T-cell (primary cell): Measurements from ENCODE around the gene TWIST2. TPM values are rescaled to one million over a fixed set of nuclear protein-coding genes. Genes with fewer than 3 reads are reported as not detected.

Source experiments
- ATAC-seq, 4 experiments: fragments of 200-7000 bp in 3 of 4; fragments of 150-1000 bp in 1 of 4; cut with Tn5 transposase; replicated peaks in 1 of 4; 1 replicate in 3 of 4; 2 replicates in 1 of 4; pipeline ENCODE4 v1.10.0; 2021; ENCODE audit warnings: moderate library complexity in 3 of 4, mild to moderate bottlenecking in 2 of 4, moderate number of reproducible peaks in 1 of 4
- CTCF ChIA-PET, 2 donors: fragments of 300-600 bp; sonication (Branson Sonifier 250); formaldehyde crosslinking; loops; one replicate each; lab custom pipeline; 2022; ENCODE audit warnings: antibody characterized with exemption in 2 of 2; lab: Charles Lee
- POLR2A ChIA-PET, 2 donors: fragments of 300-600 bp; sonication (Branson Sonifier 250); formaldehyde crosslinking; loops; one replicate each; lab custom pipeline; 2022; ENCODE audit warnings: antibody characterized with exemption in 2 of 2; lab: Charles Lee
- DNase-seq, 35 experiments: peaks; one replicate each; pipeline versions ENCODE4 v3.0.0 to v3.0.0-alpha.2; 2013 to 2023
- H3K27ac ChIP-seq: one replicate; pipeline ENCODE4 v1.5.1; 2013; ENCODE audit warnings: low read length
- H3K27me3 ChIP-seq, 2 experiments: replicated peaks in 1 of 2; 1 replicate in 1 of 2; 2 replicates in 1 of 2; pipeline versions ENCODE4 v1.6.1 to v1.7.0; 2013; ENCODE audit warnings: low read length in 1 of 2, mixed read lengths in 1 of 2; ENCODE audit not compliant: control insufficient read depth in 2 of 2, insufficient read depth in 2 of 2; ENCODE audit errors: extremely low read depth in 1 of 2
- H3K36me3 ChIP-seq, 2 donors: 1 replicate in 1 of 2; 2 replicates in 1 of 2; pipeline versions ENCODE4 v1.6.1 to v1.7.0; 2013; ENCODE audit warnings: low read length in 1 of 2; ENCODE audit not compliant: control insufficient read depth in 2 of 2, insufficient read depth in 1 of 2; ENCODE audit errors: extremely low read depth in 1 of 2
- H3K4me1 ChIP-seq, 2 experiments: 1 replicate in 1 of 2; 2 replicates in 1 of 2; pipeline versions ENCODE4 v1.6.1 to v1.7.0; 2013; ENCODE audit warnings: low read length in 2 of 2, mixed read lengths in 1 of 2; ENCODE audit not compliant: insufficient read depth in 2 of 2, control insufficient read depth in 1 of 2; ENCODE audit errors: extremely low read depth in 1 of 2
- H3K4me3 ChIP-seq, 2 donors: 1 replicate in 1 of 2; 2 replicates in 1 of 2; pipeline versions ENCODE4 v1.5.1 to v1.7.0; 2013; ENCODE audit warnings: mild to moderate bottlenecking in 2 of 2, low read length in 1 of 2, moderate library complexity in 1 of 2; ENCODE audit not compliant: control insufficient read depth in 1 of 2; ENCODE audit errors: extremely low read depth in 1 of 2
- H3K9me3 ChIP-seq: 2 replicates; pipeline ENCODE4 v1.7.0; 2013
- H3K27ac Mint-ChIP-seq, 2 donors: one replicate each; pipeline ENCODE4 v1.8.0; 2020 to 2021; ENCODE audit warnings: mild to moderate bottlenecking in 2 of 2, mixed read lengths in 2 of 2
- H3K27me3 Mint-ChIP-seq, 2 donors: one replicate each; pipeline ENCODE4 v1.8.0; 2021 to 2022; ENCODE audit warnings: mixed read lengths in 2 of 2
- H3K36me3 Mint-ChIP-seq: one replicate; pipeline ENCODE4 v1.8.0; 2021; ENCODE audit warnings: mixed read lengths
- H3K4me1 Mint-ChIP-seq, 3 donors: one replicate each; pipeline ENCODE4 v1.8.0; 2020 to 2022; ENCODE audit warnings: mixed read lengths in 3 of 3, mild to moderate bottlenecking in 1 of 3
- H3K4me3 Mint-ChIP-seq, 3 donors: one replicate each; pipeline ENCODE4 v1.8.0; 2020 to 2022; ENCODE audit warnings: mild to moderate bottlenecking in 3 of 3, mixed read lengths in 3 of 3, moderate library complexity in 3 of 3
- H3K9me3 Mint-ChIP-seq, 3 donors: one replicate each; pipeline ENCODE4 v1.8.0; 2020 to 2022; ENCODE audit warnings: mixed read lengths in 3 of 3
- WGBS: methylation state at CpG from one replicate; pipeline ENCODE4 v1.1.5; 2013; ENCODE audit warnings: missing lambda C conversion rate; ENCODE audit not compliant: insufficient coverage; 5-methylcytosine and 5-hydroxymethylcytosine counted together
- total RNA-seq, 35 experiments: library from RNA in 6 of 35; stranded (reverse) in 6 of 35; fragments of 120-200 nt in 1 of 35; gene quantifications; one replicate each; pipeline versions ENCODE4 v1.2.1 to v1.2.4 and lab custom pipeline; 2013 to 2026

The TWIST2 gene
- total RNA-seq (not detected), total RNA-seq (lab: John Stamatoyannopoulos, UW) (0 to 0.08 (median 0) reads per million in 29 experiments)
- not detected for total RNA-seq (2013)

DNA sequence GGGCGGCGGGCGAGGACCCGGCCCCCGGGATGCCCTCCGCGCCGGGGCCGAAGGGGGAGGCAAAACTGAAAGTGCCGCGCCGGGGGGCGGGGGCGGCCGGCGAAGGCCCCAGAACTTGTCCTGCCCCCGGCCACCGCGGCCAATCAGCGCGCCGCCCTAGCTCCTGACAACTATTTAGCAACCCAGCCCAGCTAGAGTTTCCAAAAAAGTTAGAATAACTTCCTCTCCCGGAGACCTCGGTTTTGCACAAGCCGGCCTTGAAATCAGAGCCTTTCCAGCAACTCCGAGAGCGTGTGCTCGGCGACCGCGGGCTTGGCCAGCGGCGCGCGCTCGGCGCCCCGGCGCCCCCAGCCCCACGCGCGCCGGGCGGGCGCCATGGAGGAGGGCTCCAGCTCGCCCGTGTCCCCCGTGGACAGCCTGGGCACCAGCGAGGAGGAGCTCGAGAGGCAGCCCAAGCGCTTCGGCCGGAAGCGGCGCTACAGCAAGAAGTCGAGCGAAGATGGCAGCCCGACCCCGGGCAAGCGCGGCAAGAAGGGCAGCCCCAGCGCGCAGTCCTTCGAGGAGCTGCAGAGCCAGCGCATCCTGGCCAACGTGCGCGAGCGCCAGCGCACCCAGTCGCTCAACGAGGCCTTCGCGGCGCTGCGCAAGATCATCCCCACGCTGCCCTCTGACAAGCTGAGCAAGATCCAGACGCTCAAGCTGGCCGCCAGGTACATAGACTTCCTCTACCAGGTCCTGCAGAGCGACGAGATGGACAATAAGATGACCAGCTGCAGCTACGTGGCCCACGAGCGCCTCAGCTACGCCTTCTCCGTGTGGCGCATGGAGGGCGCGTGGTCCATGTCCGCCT is at the start of gene TWIST2:
Gene TWIST2, plus strand, starts transcription at position 245 of the 850 bp plus-strand sequence. Its CDS starts 131 bp downstream, at position 376.
- Mint-ChIP-seq H3K27ac (no peak within 1 kb of the TSS), H3K27me3 (peaks cover 46 to 54% of the 10 kb centered on the region in 2 donors), H3K4me3 (no peak within 1 kb of the TSS), H3K36me3 (no peaks in the 10 kb centered on the region), H3K9me3 (no peaks in the 10 kb centered on the region), H3K4me1 (peaks cover 0 to 2% (median 2%) of the 10 kb centered on the region in 3 donors)
- Histone ChIP-seq H3K27me3 (peaks cover 26 to 43% of the 10 kb centered on the region in 2 experiments), H3K9me3 (no peaks in the 10 kb centered on the region), H3K4me3 (no peak within 1 kb of the TSS), H3K4me1 (peaks cover 0 to 9% of the 10 kb centered on the region in 2 experiments), H3K27ac (no peak within 1 kb of the TSS), H3K36me3 (no peaks in the 10 kb centered on the region)
- ATAC-seq, result no peak
- CTCF ChIA-PET, result no interaction called here
- POLR2A ChIA-PET, result no interaction called here
- no peak for DNase-seq
- WGBS, result 7% methylated on average over 78 of the region's 90 CpGs

DNA sequence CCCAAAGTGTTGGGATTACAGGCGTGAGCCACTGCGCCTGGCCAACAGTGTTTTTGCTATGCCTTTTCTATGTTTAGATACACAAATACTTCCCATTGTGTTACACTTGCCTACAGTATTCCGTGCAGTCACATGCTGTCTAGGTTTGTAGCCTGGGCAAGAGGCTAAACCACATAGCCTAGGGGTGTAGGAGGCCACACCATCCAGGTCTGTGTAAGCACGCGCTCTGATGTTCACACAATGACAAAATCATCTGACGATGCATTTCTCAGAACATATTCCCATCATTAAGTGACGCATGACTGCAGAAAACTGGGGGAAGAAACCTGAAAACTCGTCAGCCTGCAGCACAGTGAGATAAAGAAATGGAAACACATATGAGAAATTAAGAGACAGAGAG is 46.1 kb upstream of the TWIST2 start:
- Mint-ChIP-seq H3K9me3 (no peaks in the 10 kb centered on the region), H3K27ac (no peak overlapping the region), H3K36me3 (no peaks in the 10 kb centered on the region), H3K4me1 (no peaks in the 10 kb centered on the region), H3K27me3 (peaks cover 18 to 37% of the 10 kb centered on the region in 2 donors), H3K4me3 (no peak overlapping the region)
- CTCF ChIA-PET, result no interaction called here
- no peak for DNase-seq
- no peak overlapping the region for H3K27ac ChIP-seq
- no peak for ATAC-seq
- no peaks in the 10 kb centered on the region for H3K9me3 ChIP-seq
- H3K4me1 ChIP-seq, result no peaks in the 10 kb centered on the region
- peaks cover 0 to 18% of the 10 kb centered on the region in 2 experiments for H3K27me3 ChIP-seq
- no peaks in the 10 kb centered on the region for H3K36me3 ChIP-seq
- WGBS, result 60% methylated on average over 1 of the region's 8 CpGs
- H3K4me3 ChIP-seq, result no peak overlapping the region
- POLR2A ChIA-PET, result no interaction called here

DNA sequence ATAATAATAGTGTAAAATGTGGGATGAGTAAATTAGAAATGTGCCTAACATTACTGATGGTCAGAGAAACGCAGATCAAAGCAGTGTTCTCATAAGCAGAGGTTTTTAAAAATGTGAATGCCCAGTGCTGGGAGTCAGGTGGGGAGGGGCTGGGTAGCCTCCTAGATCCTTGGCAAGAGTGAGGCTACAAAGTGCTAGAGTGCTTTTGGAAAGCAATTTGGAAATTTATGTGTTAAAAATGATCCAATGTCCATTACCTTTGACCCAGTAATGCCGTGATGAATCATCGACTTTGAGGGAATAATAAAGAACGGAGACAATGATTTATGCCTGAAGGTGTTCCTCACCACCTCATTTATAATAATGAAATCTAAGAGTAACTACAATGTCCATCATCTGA is 44.9 kb upstream of the TWIST2 start:
- no peaks in the 10 kb centered on the region for H3K9me3 Mint-ChIP-seq
- Histone ChIP-seq H3K36me3 (no peaks in the 10 kb centered on the region), H3K9me3 (no peaks in the 10 kb centered on the region), H3K4me1 (no peaks in the 10 kb centered on the region), H3K27me3 (peaks cover 0 to 11% of the 10 kb centered on the region in 2 experiments), H3K4me3 (no peak overlapping the region), H3K27ac (no peak overlapping the region)
- no peak for DNase-seq
- peaks cover 15 to 27% of the 10 kb centered on the region in 2 donors for H3K27me3 Mint-ChIP-seq
- POLR2A ChIA-PET, result no interaction called here
- ATAC-seq, result no peak
- no peaks in the 10 kb centered on the region for H3K36me3 Mint-ChIP-seq
- no peak overlapping the region for H3K27ac Mint-ChIP-seq
- 70% methylated on average over 1 of the region's 4 CpGs for WGBS
- CTCF ChIA-PET, result no interaction called here
- H3K4me1 Mint-ChIP-seq, result no peaks in the 10 kb centered on the region
- no peak overlapping the region for H3K4me3 Mint-ChIP-seq

DNA sequence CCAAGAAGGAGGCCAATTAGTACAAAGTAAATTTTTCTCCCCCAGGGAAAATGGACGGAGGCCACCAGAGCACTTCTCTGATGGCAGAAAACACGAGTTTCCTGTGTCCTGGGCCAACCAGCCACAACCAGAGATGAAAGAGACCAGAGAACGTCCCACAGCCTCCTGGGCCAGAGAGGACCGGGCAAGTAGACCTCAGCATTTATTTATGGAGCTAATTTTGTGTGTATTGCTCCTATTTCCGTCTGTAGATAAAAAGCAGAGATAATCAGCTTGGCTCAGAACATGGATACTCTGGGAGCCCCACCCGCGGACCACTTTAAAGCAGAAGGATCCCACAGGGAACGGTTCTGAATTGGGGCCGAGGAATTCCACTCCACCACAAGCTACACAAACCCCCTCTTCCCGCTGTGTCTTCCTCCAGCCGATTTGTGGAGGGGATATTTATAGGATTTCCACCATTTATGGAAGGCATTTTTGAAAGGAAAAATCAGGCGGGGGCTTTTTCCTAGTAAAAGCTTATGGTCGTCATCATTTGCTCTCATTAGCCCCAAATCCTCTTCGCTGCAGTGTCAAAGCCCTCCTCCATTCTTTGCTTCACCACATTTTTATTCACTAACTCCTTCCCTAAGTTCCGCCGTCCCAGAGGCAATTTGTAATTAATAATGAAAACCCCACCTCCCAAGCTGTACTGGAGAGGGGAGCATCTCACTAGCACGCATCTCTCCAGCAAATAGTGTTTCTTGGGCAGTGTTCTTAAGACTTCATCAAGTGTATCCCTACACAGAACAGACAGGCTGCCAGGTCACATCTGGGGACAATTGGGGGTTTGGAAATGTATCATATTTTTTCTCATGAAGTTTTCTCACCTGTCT is 43.7 kb upstream of the TWIST2 start:
- Histone ChIP-seq H3K4me1 (no peaks in the 10 kb centered on the region), H3K36me3 (no peaks in the 10 kb centered on the region), H3K27me3 (peaks cover 0 to 11% of the 10 kb centered on the region in 2 experiments), H3K9me3 (no peaks in the 10 kb centered on the region), H3K4me3 (no peak overlapping the region), H3K27ac (no peak overlapping the region)
- WGBS, result 27% methylated on average over 2 of the region's 17 CpGs
- CTCF ChIA-PET, result no interaction called here
- Mint-ChIP-seq H3K4me3 (no peak overlapping the region), H3K4me1 (no peaks in the 10 kb centered on the region), H3K36me3 (no peaks in the 10 kb centered on the region), H3K27me3 (peaks cover 15 to 23% of the 10 kb centered on the region in 2 donors), H3K27ac (no peak overlapping the region), H3K9me3 (peaks cover 0 to 7% (median 4%) of the 10 kb centered on the region in 3 donors)
- DNase-seq (no peak), ATAC-seq (no peak)
- POLR2A ChIA-PET, result no interaction called here

DNA sequence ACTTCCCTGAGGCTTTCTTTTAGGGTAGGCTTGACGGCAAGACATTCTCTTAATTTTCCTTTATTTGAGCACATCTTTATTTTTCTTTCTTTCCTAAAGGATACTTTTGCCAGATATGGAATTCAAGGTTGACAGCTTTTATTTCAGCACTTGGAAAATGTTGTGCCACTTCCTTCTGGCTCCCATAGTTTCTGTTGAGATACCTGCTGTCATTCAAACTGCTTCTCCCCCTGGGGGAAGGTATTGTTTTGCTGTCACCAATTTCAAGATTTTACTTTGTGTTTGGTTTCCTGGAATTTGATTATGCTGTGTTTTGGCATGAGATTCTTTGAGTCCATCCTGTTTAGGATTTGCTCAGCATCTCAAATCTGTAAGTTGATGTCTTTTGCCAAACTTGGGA is 39.1 kb upstream of the TWIST2 start:
- no peaks in the 10 kb centered on the region for H3K36me3 ChIP-seq
- no CpG with 5 or more reads among the region's 1 CpG for WGBS
- Mint-ChIP-seq H3K27me3 (peaks cover 15 to 17% of the 10 kb centered on the region in 2 donors), H3K36me3 (no peaks in the 10 kb centered on the region), H3K27ac (no peak overlapping the region), H3K9me3 (peaks cover 0 to 8% (median 5%) of the 10 kb centered on the region in 3 donors), H3K4me3 (no peak overlapping the region), H3K4me1 (no peaks in the 10 kb centered on the region)
- no peak overlapping the region for H3K4me3 ChIP-seq
- POLR2A ChIA-PET, result no interaction called here
- H3K27me3 ChIP-seq, result peaks cover 0 to 10% of the 10 kb centered on the region in 2 experiments
- ATAC-seq (no peak), DNase-seq (no peak)
- CTCF ChIA-PET, result no interaction called here
- H3K4me1 ChIP-seq, result no peaks in the 10 kb centered on the region
- H3K9me3 ChIP-seq, result no peaks in the 10 kb centered on the region
- no peak overlapping the region for H3K27ac ChIP-seq

DNA sequence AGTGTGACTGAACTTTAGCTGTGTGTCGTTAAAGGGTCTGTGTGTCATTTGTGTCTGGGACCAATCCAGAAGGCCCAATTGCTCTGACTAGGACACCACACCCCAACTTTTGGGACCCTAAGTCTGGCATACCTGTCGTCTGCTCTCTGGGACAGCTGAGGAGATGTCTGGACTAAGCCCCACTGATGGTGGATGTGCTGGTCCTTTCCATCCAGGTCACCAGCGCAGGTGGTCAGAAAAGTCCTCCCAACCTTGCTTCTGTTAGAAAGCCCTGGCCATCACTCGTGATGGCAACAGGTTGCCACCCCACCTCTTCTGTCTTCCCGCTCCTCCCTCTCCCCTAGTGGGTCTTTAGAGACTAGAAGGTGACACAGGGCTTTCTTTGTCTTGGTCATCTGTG is 37.6 kb upstream of the TWIST2 start:
- no peaks in the 10 kb centered on the region for H3K4me1 Mint-ChIP-seq
- Histone ChIP-seq H3K9me3 (no peaks in the 10 kb centered on the region), H3K36me3 (no peaks in the 10 kb centered on the region), H3K27me3 (peaks cover 0 to 22% of the 10 kb centered on the region in 2 experiments), H3K27ac (no peak overlapping the region), H3K4me3 (no peak overlapping the region), H3K4me1 (no peaks in the 10 kb centered on the region)
- H3K36me3 Mint-ChIP-seq, result no peaks in the 10 kb centered on the region
- no peak overlapping the region for H3K27ac Mint-ChIP-seq
- WGBS, result 86% methylated on average over 4 of the region's 5 CpGs
- POLR2A ChIA-PET, result no interaction called here
- H3K4me3 Mint-ChIP-seq, result no peak overlapping the region
- CTCF ChIA-PET, result no interaction called here
- no peak for ATAC-seq
- peaks cover 25 to 30% of the 10 kb centered on the region in 2 donors for H3K27me3 Mint-ChIP-seq
- no peak for DNase-seq
- peaks cover 0 to 8% (median 5%) of the 10 kb centered on the region in 3 donors for H3K9me3 Mint-ChIP-seq
